Neural cell (in vitro differentiated cells): ENCODE data around the gene ALX4.

Experiments used
- CTCF ChIP-seq: fragments of 450-650 bp; IDR thresholded peaks from 2 replicates; pipeline ENCODE4 v1.5.1; 2014; ENCODE audit warnings: antibody characterized with exemption, mild to moderate bottlenecking, moderate library complexity; ENCODE audit not compliant: poor library complexity, severe bottlenecking
- EZH2 ChIP-seq: fragments of 200-600, 300-800 bp; shearing (Covaris generic), sonication (generic); IDR thresholded peaks from 2 replicates; pipeline ENCODE4 v1.6.1; 2014; ENCODE audit warnings: antibody characterized with exemption, low read length, borderline replicate concordance, mild to moderate bottlenecking; ENCODE audit not compliant: insufficient read depth, poor library complexity, severe bottlenecking
- MXI1 ChIP-seq: fragments of 450-650 bp; conservative IDR thresholded peaks from 2 replicates; pipeline ENCODE4 v1.6.1; 2014; ENCODE audit warnings: antibody characterized with exemption, mild to moderate bottlenecking; ENCODE audit not compliant: poor library complexity, severe bottlenecking
- POLR2AphosphoS5 ChIP-seq: IDR thresholded peaks from 2 replicates; pipeline ENCODE4 v1.6.1; 2012
- RAD21 ChIP-seq: fragments of 450-650 bp; conservative IDR thresholded peaks from 2 replicates; pipeline ENCODE4 v1.6.1; 2014; ENCODE audit warnings: antibody characterized with exemption, mild to moderate bottlenecking, moderate library complexity
- TAF1 ChIP-seq: IDR thresholded peaks from 2 replicates; pipeline ENCODE4 v1.6.1; 2012; ENCODE audit warnings: low read depth
- TF ChIP-seq, protein P1 (sequence below): IDR thresholded peaks from 2 replicates; pipeline ENCODE4 v1.6.1; 2012; ENCODE audit warnings: borderline replicate concordance

DNA sequence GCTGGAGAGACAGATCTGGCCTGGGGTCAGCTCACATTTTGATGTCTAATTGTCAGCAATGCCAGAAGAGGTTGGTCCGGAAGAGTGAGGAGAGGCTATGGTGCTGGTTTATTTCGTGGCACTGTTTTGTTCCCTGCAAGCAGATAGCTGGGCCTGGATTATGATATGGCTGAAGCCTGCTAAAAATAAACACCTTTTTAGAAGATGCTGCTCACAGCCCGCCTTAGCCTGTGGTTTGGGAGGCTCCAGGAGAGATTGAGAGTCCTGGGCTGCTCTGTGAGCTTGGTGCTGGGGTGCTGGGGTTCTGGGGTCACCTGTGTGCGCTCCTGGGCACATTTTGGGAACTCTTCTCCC lies 29.6 kb upstream of the ALX4 start:
- no peak for TF ChIP-seq CTCF
- TF ChIP-seq EZH2: no peak
- TF ChIP-seq POLR2AphosphoS5: no peak
- TF ChIP-seq, protein P1, sequence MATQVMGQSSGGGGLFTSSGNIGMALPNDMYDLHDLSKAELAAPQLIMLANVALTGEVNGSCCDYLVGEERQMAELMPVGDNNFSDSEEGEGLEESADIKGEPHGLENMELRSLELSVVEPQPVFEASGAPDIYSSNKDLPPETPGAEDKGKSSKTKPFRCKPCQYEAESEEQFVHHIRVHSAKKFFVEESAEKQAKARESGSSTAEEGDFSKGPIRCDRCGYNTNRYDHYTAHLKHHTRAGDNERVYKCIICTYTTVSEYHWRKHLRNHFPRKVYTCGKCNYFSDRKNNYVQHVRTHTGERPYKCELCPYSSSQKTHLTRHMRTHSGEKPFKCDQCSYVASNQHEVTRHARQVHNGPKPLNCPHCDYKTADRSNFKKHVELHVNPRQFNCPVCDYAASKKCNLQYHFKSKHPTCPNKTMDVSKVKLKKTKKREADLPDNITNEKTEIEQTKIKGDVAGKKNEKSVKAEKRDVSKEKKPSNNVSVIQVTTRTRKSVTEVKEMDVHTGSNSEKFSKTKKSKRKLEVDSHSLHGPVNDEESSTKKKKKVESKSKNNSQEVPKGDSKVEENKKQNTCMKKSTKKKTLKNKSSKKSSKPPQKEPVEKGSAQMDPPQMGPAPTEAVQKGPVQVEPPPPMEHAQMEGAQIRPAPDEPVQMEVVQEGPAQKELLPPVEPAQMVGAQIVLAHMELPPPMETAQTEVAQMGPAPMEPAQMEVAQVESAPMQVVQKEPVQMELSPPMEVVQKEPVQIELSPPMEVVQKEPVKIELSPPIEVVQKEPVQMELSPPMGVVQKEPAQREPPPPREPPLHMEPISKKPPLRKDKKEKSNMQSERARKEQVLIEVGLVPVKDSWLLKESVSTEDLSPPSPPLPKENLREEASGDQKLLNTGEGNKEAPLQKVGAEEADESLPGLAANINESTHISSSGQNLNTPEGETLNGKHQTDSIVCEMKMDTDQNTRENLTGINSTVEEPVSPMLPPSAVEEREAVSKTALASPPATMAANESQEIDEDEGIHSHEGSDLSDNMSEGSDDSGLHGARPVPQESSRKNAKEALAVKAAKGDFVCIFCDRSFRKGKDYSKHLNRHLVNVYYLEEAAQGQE: no peak
- no peak for TF ChIP-seq MXI1
- TF ChIP-seq TAF1: no peak
- TF ChIP-seq RAD21: no peak
